KBM-7 (cell line): ENCODE measurements around the gene NR1H3.

ENCODE experiments used
- DNase-seq: peaks from one replicate; pipeline ENCODE4 v3.0.0-alpha.2; 2015
- in situ Hi-C: fragments of 300-500 bp; cut with MboI; formaldehyde crosslinking; loops from 2 replicates; pipeline ENCODE4 v1.14.3; 2020; ENCODE audit warnings: low sequenced_read_pairs, low pct_unique_long_range_greater_than_20kb, mixed read lengths

NR1H3 gene

DNA sequence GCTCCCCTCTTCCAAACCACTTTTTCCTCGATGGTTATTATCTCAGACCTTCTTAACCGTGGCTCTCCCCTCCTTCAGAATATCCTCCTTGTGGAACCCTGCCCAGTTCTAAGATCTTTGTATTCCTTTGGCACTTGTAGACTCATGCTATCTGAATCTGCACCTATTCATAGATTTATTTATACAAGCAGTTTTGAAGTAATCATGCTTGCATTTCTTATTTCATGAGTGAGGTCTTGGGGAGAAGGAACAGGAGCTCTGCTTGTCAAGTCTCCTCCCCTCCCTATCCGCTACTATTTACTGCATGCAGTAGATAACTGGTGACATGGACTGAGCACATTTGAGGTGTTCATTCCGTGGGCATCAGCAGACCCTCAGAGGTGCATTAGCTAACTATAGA lies 6.7 kb downstream of the NR1H3 start:
- DNase-seq: no peak
- in situ Hi-C loops: loop anchor here (25.0 kb wide), 2 partner anchors 102 to 148 kb away; partner anchors contain the start of gene SLC39A13

DNA sequence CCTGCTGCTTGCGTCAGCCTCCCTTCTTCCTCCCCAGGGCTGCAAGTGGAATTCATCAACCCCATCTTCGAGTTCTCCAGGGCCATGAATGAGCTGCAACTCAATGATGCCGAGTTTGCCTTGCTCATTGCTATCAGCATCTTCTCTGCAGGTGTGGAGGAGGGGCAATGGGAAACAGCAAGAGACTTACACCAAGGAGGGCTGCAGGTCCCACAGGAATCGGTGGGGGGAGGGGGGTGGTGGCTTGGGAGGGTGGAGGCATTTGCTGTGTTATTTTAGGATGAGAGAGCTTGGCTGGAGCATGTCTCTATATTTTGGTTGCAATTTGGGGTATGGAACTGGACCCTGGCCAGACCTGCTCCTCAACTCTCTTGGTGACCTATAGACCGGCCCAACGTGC lies 10.1 kb downstream of the NR1H3 start:
- DNase-seq: no peak
- in situ Hi-C loops: loop anchor here (25.0 kb wide), 2 partner anchors 106 to 144 kb away; partner anchors contain the start of gene SLC39A13

DNA sequence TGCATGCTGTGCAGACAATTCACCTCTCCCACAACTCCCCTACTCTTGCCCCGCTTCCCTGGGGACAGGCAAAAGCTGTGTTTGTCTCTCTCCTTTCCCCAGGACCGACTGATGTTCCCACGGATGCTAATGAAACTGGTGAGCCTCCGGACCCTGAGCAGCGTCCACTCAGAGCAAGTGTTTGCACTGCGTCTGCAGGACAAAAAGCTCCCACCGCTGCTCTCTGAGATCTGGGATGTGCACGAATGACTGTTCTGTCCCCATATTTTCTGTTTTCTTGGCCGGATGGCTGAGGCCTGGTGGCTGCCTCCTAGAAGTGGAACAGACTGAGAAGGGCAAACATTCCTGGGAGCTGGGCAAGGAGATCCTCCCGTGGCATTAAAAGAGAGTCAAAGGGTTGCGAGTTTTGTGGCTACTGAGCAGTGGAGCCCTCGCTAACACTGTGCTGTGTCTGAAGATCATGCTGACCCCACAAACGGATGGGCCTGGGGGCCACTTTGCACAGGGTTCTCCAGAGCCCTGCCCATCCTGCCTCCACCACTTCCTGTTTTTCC lies 10.7 kb downstream of the NR1H3 start:
- in situ Hi-C loops: loop anchor here (25.0 kb wide), 2 partner anchors 106 to 144 kb away; partner anchors contain the start of gene SLC39A13
- no peak for DNase-seq

DNA sequence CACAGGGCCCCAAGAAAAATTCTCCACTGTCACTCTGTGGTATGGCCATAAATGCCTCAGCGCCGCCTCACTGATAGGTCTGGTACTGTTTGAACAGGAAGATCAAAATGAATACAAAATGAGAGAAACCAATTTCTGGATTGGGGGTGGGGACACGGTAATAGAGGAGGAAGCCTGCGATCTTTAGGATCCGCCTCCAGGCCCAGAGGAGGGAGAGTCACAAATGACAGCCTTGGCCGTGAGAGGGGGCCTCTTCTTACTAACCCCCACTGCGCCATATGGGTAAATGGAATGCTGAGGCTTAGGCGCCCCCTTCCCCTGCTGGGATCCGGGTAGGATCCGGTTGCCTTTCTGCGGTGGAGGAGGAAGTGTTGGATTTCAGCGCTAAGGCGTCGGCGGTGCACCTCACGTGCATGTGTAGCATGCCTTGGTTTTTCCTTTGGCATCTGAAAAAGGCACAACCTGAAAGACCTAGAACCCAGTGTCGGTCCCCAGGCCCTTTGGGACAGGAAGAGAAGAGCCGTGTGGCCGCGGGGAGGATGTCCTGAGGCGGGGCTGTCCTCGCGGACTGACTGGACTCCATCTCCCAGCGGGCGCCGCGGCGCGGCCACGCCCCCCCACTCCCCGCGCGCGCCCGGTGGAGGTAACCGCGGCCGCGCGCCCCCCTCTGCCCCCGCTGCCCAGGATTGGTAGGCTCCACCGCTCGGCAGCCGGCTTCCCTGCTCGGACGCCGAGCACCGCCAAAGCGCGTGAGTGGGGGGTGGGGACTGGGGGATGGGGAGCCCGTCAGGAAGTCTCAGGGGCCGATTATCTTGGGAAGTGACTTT lies 11.4 kb downstream of the NR1H3 start:
- DNase-seq: peak; percentile 99
- in situ Hi-C loops: loop anchor here (25.0 kb wide), 2 partner anchors 107 to 143 kb away; partner anchors contain the start of gene SLC39A13

DNA sequence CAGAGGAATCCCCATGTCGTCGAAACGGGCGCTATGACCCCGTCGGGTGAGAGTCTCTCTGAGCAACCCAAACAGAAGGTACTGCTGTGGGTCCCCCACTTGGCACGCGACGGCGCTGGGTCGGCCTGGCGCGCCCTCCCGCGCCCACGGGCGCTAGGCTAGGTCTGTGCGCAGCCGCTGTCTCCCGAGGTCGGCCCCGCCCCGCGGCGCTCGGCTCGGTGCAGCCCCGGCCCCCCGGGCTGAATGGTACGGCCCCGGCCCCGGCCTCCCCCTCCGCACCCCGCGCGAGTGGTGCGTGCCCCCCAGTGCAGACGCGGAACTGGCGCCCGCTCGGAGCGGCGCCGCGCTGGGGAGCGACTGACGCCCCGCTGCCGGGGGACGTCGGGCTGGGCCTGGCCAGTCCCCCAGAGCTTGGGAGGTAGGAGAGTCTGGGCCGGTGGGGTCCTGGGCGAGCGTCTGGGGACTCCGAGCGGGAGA lies 12.1 kb downstream of the NR1H3 start, which contains the start of gene MADD:
MADD (plus strand) TSS at position 305 of the 477 bp plus-strand sequence.
- in situ Hi-C loops: loop anchor here (25.0 kb wide), 2 partner anchors 108 to 142 kb away; partner anchors contain the start of gene SLC39A13

DNA sequence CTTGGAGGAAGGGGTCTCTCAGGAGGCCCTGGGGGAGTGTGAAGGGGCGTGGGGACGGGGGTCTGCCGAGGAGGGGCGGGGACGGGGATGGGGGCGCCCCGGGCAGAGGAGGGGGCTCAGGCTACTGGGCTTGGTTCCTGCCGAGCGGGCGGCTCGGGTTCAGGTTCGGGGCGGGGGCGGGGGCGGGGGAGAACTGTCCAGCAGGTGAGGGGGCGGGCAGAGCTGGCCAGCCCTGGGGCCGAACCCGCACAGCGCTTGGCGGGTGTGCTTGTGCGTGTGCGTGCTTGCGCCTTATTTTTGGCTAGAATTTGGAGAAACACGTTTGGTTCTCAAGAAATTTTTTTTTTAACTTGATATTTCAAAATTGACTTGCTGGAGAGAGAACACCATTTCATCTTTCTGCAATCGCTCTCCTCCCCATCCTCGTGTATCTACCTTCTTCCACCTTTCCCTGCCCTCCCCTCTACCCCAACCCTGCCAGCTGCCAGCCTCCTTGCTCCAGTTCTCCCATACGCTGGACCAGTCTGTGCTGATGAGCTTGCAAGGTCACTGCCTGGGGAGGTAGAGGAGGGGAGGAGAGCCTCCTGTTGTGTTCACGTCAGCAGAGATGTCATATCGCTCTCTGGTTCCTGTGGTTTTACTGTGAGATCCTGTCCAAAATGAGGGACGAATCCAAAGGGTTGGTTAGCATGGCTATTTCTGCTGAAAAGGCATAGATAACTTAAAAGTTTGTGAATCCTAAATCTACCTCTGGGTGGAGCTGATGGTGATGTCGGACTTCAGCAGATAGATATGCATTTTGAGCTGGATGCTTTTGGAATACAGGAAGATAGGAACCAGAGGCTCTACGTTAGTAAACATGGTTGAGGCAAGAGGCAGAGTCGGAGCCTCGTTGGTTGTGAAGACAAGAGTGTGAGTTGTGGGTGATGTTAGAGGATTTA lies 12.8 kb downstream of the NR1H3 start:
- in situ Hi-C loops: loop anchor here (25.0 kb wide), 2 partner anchors 108 to 142 kb away; partner anchors contain the start of gene SLC39A13
- DNase-seq: peak; percentile 59

More for the DNA sequence above, 12.1 kb downstream of the NR1H3 start, which contains the start of gene MADD:
- peak; percentile 84 for DNase-seq

DNA sequence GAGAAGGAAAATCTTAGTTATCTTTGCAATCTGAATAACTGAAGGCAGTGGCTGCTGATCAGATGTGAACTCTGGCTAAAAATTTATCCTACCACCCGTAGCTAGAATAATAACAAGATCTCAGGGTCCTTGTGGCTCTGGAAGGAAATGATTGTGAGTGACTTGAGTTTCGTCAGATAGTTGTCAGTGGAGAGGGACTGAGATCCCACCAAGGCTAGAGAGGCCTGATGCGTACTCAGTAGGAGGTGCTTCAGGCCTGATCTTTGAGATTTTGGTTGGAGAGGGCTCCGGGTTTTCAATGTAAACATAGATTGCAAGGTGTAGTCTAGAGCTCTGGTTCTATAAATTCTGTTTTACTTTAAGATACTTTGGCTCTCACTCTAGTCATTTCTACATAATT lies 13.5 kb downstream of the NR1H3 start:
- in situ Hi-C loops: loop anchor here (25.0 kb wide), 2 partner anchors 109 to 141 kb away; partner anchors contain the start of gene SLC39A13
- no peak for DNase-seq

DNA sequence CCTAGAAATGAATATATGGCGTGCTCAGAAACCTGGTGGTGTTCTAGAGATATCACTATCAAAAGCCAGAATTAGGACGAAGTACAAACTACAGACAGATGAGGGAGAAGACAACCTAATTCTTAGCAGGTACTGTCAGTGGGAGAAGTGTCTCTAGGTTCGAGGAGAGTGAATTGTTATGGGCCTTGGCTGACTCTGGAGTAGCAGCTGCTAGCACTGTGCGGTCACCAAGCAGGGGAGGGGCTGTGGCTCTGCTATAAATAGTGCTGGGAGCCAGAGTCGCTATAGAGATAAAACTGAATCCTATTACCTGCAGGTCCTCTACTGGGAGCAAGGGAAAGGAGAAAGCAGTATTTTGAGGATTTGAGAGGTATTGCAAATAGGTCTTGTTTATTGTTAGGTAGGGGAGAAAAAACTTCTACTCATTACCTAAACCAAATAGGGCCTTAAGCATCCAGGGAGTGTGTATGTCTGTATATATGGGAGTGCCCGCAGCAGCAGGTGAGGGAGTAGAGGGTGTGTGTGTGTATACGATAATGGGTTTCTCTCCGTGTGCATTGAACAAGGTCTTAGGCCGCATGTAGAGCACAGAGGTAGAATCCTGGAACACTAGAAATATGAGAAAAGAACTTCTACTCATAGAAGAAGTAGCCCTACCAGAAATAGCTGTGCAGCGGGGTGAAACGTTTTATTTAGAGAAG lies 14.3 kb downstream of the NR1H3 start:
- in situ Hi-C loops: loop anchor here (25.0 kb wide), 2 partner anchors 110 to 140 kb away; partner anchors contain the start of gene SLC39A13
- DNase-seq: peak; percentile 56

DNA sequence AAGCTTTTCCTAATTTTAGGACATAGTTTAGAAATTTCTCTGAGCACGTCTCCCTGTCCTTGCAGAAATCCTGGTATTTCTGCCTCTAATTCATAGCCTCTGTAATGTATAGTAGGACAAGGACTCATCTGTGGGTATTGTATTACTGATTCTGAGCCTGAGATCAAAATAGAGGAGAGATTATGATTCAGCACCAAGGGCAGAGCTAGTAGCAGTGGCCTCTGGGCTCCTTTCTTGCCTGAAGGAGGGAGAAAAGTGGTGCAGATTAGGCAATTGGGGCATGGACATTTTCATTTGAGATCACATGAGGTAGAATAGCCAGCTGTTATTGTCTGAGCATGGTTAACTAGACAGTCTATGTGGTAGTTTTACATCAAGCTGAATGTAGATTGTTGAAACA lies 14.9 kb downstream of the NR1H3 start:
- no peak for DNase-seq
- in situ Hi-C loops: loop anchor here (25.0 kb wide), 2 partner anchors 110 to 140 kb away; partner anchors contain the start of gene SLC39A13

DNA sequence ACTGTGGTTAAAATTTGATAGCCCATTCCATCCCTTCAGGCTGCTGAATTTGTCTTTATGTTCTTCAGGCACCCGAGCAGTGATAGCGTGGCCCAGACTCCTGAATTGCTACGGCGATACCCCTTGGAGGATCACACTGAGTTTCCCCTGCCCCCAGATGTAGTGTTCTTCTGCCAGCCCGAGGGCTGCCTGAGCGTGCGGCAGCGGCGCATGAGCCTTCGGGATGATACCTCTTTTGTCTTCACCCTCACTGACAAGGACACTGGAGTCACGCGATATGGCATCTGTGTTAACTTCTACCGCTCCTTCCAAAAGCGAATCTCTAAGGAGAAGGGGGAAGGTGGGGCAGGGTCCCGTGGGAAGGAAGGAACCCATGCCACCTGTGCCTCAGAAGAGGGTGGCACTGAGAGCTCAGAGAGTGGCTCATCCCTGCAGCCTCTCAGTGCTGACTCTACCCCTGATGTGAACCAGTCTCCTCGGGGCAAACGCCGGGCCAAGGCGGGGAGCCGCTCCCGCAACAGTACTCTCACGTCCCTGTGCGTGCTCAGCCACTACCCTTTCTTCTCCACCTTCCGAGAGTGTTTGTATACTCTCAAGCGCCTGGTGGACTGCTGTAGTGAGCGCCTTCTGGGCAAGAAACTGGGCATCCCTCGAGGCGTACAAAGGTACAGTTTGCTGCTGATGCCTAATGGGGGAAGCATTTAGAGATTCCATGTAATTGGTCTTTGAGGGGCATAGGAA lies 16.9 kb downstream of the NR1H3 start:
- DNase-seq: no peak
- in situ Hi-C loops: loop anchor here (25.0 kb wide), 2 partner anchors 112 to 138 kb away; partner anchors contain the start of gene SLC39A13

DNA sequence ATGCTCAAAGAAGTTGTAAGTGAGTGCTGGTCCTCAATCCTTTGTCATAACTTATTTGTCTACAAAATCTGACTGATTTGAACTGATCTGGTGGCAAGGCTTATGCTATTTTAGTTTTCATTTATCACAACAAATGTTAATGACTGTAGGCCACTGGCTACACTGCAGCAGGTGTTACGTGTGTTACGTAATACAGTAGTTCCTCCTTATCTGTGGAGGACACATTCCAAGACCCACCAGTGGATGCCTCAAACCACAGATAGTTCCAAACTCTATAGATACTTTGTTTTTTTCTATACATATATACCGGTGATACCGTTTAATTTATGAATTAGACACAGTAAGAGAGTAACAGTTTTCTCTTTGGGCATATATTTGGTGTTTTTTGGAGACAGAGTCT lies 19.1 kb downstream of the NR1H3 start:
- peak; percentile 14 for DNase-seq
- in situ Hi-C loops: no loop called here

DNA sequence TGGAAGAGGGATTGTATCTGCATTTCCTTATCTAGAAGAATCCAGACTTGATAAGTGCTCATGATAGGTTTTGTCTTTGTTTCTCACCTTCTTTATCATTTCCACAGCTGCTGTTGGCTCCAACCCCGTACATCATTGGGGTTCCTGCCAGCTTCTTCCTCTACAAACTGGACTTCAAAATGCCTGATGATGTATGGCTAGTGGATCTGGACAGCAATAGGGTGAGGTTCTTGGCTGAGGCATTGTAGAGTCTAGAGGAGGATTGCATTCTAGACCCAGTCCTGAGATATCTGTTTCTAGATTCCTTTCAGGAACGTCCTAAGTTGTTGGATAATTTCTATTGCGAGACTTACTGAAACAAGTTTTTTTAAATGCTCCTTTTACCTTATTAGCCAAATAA lies 20.3 kb downstream of the NR1H3 start:
- in situ Hi-C loops: no loop called here
- no peak for DNase-seq

DNA sequence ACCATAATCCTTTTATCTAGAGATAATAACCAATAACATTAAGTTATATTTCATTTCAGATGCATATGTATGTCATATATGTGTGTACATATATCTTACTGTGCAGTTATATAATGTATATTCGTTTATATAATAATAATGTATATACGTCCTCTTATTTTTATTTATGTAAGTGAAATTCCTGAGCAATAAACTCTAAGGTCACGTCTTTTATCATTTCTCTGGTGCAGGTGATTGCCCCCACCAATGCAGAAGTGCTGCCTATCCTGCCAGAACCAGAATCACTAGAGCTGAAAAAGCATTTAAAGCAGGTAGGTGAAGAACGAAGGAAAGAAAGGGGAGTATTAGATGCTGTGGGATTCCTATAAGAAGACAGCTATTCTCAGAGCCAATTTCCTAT lies 21.0 kb downstream of the NR1H3 start:
- in situ Hi-C loops: no loop called here

DNA sequence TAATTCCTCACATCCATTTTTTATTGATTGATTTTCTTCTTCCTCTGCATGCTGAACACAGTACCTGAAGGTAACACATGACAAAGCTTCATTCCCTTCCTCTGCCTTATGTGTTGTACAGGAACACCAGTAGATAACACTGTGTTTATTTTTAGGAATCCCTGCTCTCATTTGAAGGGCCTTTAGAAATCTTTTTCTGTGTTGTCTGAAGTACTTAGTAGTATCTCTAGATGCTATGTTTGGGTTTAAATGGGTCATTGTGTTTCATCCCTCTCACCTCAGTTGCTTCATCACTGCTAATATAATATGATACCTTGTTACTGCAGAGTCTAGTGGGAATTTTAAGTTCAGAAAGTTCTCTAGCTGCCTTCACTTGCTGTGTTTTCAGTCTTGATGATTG lies 22.3 kb downstream of the NR1H3 start:
- DNase-seq: no peak
- in situ Hi-C loops: no loop called here

More for the DNA sequence above, 21.0 kb downstream of the NR1H3 start:
- no peak for DNase-seq

DNA sequence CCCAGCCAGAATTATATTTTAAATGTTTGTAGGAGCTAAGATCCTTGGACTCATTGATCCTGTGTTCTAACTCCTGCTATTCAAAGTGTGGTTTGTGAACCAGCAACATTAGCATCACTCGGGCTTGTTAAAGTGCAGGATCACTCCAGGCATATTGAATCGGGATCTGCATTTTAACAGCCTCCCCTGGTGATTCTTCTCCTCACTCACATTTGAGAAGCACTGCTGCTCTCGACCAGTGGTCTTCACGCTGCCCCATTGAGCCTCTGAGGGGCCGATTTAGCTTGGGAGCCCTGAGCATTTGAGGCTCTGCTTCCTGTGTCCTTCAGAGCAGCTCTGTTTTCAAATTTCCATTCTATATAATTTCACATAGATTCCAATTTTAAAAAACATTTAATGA lies 23.1 kb downstream of the NR1H3 start:
- in situ Hi-C loops: no loop called here
- no peak for DNase-seq

DNA sequence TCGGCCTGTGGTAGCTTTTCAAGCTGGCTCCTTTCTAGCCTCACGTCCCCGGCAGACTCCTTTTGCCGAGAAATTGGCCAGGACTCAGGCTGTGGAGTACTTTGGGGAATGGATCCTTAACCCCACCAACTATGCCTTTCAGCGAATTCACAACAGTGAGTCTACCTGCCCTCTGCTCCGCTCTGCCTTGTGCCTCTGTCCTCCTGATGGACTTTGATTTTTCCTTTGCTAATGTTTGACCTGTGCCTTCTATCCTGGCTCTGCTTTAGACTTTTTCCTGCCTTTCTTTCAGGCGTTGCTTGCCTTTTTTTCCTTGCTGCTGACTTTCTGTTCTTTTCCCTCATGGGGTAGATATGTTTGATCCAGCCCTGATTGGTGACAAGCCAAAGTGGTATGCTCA lies 24.7 kb downstream of the NR1H3 start:
- no peak for DNase-seq
- in situ Hi-C loops: no loop called here

DNA sequence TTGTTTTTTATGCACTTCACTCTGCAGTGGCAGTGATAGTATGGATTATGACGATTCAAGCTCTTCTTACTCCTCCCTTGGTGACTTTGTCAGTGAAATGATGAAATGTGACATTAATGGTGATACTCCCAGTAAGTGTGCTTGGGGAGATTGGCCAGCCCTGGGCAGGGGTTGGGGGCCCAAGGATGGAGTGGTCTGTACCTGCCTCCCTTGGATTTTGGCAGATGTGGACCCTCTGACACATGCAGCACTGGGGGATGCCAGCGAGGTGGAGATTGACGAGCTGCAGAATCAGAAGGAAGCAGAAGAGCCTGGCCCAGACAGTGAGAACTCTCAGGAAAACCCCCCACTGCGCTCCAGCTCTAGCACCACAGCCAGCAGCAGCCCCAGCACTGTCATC lies 26.4 kb downstream of the NR1H3 start:
- in situ Hi-C loops: no loop called here
- no peak for DNase-seq
